GM21786 (cell line): ENCODE data around the gene NUBP2.
"Not testable (repeated sequence)": the region's sequence is repeated elsewhere in the genome, so short reads cannot be mapped to it uniquely, and the experiment has no call there.

ENCODE experiments used
- ATAC-seq: cut with Tn5 transposase; IDR thresholded peaks from one replicate; pipeline ENCODE4 v1.9.1; 2021; ENCODE audit not compliant: unreplicated experiment

The NUBP2 gene

GRCh38 chr16:1784977-1785845 is 2.5 kb downstream of the NUBP2 start:
- ATAC-seq: no peak

DNA sequence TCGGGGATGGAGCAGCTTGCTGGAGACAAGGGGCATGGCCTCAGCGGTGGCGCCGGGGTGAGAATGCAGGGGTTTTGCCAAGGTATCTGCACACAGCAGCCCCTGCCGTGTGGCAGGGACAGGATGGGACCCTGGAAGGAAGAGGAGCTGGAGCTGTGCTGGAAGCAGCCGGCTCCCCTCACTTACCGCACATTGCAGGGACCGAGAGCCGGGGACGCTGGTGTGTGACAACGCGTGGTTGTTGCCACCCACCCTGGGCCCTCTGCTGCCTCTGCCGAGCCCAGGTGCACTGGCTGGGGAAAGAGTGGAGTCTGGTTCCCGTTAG is 3.0 kb downstream of the NUBP2 start:
- no peak for ATAC-seq

GRCh38 chr16:1786242-1787055 is 3.7 kb downstream of the NUBP2 start:
- no peak for ATAC-seq

GRCh38 chr16:1787056-1787321 is 4.2 kb downstream of the NUBP2 start:
- ATAC-seq: no peak

GRCh38 chr16:1787322-1788094 is 4.7 kb downstream of the NUBP2 start:
- no peak for ATAC-seq

DNA sequence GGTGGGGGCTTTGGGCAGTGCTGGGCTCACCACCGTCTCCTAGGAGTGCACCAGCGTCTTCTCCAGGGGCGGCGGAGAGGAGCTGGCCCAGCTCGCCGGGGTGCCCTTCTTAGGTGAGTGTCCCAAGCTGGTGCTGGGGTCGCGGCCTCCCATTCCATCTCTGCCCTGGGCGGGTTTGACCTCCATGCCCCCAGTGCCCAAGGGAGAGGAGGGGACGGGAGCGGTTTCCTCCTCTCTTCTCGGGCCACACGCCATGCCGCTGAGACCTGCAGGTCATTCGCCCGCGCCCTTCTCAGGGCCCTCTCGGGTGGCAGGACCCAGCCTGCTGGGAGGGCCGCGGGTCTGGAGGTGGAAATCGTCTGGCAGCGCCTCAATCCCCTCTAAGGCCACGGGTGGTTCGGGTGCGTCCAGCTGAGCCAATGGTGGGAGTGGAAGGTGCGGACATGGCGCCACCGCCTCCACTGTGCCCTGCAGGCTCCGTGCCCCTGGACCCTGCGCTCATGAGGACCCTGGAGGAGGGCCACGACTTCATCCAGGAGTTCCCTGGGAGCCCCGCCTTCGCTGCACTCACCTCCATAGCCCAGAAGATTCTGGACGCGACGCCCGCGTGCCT is 5.4 kb downstream of the NUBP2 start:
- no peak for ATAC-seq

- ATAC-seq: no peak
Observed at GRCh38 chr16:1788708-1789100, 5.9 kb downstream of the NUBP2 start.

DNA sequence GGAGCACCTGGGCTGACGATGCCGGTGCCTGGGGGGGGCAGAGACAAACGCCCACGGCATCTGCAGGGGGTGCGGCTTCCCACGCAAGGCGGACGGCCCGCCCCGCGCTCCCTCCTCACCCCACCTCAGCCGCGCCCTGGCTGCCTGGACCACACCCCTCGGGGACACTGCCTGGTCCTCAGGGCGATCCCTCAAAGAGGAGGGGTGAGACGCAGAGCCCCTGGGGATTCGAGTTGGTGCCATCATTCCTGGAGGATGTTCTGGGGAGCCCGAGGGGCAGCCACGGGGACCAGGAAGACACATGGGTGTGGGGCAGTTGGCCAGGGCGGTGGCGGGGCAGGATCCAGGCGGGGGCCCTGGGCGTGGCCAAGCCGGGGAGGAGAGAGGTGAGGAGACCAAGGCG is 6.9 kb downstream of the NUBP2 start:
- no peak for ATAC-seq

DNA sequence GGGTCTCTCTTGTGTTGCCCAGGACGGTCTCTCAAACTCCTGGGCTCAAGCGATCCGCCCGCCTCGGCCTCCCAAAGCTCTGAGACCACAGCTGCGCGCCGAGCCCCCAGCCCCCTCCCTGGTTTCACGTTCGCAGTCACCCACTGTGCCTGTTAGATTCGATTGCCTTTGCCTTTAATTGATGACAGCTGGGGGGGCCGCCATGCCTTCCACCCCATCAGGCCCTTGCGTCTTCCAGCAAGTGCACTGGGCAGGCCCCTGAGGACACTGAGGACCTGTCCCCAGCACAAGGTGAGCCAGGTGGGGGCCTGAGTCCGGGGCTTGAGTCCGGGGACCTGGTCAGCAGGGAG is 7.5 kb downstream of the NUBP2 start:
- ATAC-seq: no peak

- no peak for ATAC-seq
Observed at GRCh38 chr16:1790611-1791255, 8.0 kb downstream of the NUBP2 start.

- no peak for ATAC-seq
Observed at GRCh38 chr16:1791256-1791942, 8.6 kb downstream of the NUBP2 start.

DNA sequence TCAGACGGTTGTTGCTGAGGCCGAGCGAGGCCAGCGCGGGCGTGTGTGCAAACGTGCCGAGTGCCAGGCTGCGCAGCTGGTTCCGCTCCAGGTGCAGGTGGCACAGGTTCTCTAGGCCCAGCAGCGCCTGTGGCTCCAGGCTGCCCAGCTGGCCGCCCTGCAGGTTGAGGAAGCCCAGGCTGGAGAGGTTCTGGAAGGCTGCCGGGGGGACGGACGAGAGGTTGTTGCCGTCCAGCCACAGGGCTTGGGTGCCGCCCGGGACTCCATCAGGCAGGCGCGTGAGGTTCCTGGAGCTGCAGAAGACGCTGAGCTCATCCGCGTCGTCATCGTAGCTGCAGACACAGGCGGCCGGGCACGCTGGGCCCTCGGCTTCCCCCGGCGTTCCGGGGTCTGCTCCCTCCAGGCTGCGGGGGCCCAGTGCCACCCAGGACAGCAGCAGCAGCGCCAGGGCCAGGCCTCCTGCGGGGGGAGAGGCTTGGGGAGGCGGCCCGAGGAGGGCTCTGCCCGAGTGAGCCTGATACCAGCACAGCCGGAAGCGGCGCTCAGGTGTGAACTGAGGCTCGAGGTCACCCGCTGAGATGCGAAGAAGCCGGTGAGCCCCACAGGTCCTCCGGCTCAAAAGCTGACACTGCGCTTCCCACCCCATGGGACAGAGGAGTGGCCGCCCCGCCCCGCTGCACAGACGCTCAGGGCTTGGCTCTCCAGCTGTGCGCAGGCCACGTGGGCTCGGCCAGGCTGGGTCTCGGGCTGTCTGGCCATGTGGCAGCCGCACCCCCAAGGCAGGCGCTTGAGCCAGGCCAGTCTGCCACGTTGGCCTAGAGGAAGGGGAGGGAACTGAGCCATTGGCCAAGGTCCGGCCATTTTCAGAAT is 9.4 kb downstream of the NUBP2 start:
- no peak for ATAC-seq

DNA sequence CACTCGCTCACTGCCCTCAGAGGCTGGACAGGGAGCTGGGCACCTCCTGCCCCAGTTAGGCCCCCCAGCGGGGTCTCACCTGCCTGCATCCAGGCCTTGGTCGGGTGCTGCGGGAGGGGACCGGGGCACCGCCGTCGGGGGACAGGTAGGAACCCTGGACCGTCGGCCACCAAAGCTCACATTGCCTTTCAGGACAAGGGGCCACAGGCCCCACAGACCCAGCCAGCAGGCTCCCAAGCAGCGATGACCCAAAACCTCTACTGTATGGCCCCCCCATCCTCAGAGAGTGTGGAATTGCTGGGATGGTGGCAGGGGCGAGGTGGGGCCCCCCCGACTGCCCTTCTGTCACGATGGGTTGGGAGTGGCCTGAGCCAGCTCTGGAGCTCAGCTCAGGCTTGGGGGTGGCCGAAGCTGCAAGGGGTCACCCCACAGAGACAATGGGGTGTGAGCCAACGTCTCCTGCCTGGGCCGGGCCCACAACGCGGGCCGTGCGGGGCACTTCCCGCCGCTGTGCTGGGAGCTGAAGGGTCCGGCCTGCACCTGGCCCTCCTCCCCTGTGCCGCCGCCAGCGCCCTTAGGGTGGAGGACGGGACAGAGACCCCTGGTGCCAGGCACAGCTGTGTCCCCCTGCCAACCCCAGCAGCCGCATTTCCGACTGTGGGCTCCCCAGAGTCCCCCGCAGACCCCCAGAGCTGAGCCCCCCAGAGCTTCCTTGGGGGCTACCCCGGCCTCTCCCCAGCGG is 10.2 kb downstream of the NUBP2 start:
- ATAC-seq: no peak

DNA sequence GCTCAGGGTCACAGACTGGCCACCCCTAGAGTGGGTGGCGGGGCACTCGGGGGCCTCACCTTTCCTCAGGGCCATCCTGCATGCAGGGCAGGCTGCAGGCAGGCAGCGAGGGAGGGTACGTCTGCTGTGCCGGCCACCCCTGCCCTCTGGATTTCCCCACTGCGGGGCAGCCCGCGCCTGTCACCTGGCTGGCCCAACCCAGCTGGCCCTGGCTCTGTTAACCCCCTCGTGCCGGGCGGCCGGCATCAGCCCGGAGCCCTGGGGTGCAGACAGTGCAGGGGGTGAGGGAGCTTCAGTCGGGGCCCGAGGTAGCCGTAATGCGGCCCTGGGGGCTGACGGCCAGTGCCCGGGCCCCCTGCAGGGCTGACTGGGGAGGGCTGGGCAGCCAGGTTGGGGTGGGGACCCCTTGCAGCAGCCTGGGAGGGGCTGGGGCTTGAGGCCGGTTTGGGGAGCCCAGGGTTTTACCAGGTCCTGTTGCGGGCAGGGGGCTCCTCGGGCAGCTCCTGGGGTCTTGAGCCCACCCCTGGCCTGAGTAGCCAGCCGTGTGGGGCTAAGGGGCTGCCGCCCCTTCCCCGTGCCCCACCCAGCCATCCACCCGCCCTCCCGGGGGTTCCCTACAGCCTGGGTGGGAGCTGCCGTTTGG is 10.9 kb downstream of the NUBP2 start, which contains the start of gene IGFALS:
Gene IGFALS (minus strand): TSS at position 128 of the 643 bp plus-strand sequence. CDS start 53 bp downstream, at position 75.
- ATAC-seq: no peak

- no peak for ATAC-seq
Observed at GRCh38 chr16:1794221-1794871, 11.6 kb downstream of the NUBP2 start.

DNA sequence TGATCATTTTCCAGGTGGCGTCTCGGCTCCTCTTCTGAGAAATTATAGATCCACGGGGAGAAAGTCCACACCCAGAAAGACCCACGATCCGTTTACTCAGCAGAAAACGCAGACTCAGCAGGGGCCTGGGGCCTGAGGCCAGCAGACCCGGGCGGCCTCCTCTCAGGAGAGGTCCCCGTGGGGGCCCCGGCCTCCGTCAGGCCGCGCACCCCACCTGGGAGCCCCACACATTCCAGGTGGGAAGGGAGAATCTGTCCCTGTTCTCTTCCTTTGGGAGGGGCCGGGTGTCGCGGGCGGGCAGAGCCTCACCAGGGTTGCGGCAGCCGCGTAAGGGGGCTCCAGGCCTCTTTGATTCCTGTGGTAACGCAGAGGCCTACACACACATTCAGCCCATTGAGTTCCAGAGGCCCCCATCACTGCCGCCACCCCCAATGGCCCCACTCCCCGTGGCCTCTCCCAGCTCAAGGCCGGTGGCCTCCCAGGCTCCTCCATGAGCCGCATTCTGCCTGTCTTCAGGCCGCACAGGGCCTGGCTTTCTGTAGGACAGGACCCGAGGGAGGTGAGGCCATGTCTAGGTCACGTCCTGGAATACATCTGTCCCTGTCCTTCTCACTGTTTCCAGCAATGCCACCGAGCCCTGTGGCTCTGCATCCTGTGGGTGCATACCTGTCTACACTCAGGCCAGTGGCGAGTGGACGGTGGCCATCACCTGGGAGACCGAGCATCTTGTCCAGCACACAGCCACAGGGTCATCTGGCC is 12.3 kb downstream of the NUBP2 start:
- ATAC-seq: no peak

GRCh38 chr16:1799263-1799662 is 16.5 kb downstream of the NUBP2 start:
- not testable (repeated sequence) for ATAC-seq
